ENCODE measurements around the gene RUSC1.

RUSC1 gene

DNA sequence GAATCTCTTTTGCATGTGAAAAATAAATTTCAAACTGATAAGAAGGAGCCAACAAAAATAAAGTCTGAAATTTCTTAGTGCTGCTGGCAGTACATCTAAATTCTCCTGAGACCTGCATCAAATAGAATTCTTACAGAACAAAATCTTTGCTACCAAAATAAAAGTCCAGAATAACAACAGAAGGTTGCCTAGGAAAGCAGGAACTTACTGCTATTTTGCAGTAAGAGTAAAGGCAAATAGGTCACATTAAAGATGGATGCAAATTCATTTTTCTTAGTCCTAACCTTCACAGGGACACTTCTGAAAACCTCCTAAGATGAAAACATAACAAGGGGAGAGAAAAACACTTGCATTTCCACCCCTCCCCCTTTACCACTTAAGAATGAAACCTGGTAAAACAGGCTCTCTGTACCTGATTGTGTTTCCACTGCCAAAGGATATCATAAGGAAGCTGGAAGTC is 59.0 kb downstream of the RUSC1 start:
- DNase-seq (ENCODE audit: insufficient read length, low spot score) (no peak), FAIRE-seq (peak; percentile 63)
- TF ChIP-seq, protein P1, sequence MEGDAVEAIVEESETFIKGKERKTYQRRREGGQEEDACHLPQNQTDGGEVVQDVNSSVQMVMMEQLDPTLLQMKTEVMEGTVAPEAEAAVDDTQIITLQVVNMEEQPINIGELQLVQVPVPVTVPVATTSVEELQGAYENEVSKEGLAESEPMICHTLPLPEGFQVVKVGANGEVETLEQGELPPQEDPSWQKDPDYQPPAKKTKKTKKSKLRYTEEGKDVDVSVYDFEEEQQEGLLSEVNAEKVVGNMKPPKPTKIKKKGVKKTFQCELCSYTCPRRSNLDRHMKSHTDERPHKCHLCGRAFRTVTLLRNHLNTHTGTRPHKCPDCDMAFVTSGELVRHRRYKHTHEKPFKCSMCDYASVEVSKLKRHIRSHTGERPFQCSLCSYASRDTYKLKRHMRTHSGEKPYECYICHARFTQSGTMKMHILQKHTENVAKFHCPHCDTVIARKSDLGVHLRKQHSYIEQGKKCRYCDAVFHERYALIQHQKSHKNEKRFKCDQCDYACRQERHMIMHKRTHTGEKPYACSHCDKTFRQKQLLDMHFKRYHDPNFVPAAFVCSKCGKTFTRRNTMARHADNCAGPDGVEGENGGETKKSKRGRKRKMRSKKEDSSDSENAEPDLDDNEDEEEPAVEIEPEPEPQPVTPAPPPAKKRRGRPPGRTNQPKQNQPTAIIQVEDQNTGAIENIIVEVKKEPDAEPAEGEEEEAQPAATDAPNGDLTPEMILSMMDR (IDR thresholded peaks at IDR 0.05; ENCODE audit: insufficient read depth, missing control alignments): no peak
